Measurements from ENCODE around the gene MKNK2.

Gene MKNK2

GRCh38 chr19:2021453-2022140, 29.4 kb downstream of the MKNK2 start:
- DNase-seq = no peak

GRCh38 chr19:2018752-2019151, 32.3 kb downstream of the MKNK2 start:
- no peak for DNase-seq

DNA sequence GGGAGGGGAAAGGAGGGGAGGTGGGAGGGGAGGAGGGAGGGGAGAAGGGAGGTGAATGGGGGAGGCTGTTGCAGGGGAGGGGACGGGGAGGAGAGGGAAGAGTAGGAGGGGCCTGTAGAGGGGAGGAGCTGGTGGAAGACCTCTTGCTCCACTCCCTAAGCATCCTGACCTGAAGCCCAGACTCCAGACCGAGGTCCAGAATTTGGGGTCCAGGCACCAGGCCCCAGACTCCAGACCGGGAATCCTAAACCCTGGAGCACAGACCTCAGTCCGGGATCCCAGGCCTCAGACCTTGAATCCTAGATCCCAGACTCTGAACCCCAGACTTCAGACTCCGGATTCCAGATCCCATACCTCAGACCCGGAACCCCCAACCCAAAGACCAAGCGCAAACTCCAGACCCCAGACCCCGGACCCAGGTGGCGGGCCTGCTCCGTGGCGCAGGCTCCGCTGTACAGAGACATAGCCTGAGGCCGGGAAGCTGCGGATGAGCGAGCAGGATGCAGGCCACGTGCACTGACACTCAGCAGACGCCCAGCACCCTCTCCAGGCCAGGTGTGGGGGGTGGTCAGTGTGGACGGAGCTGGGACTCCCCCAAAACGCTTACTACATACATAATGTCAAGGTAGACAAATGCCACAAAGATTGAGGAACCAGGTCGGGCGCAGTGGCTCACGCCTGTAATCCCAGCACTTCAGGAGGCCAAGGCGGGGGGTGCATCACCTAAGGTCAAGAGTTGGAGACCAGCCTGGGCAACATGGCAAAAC, 34.8 kb downstream of the MKNK2 start:
- no peak for DNase-seq

DNA sequence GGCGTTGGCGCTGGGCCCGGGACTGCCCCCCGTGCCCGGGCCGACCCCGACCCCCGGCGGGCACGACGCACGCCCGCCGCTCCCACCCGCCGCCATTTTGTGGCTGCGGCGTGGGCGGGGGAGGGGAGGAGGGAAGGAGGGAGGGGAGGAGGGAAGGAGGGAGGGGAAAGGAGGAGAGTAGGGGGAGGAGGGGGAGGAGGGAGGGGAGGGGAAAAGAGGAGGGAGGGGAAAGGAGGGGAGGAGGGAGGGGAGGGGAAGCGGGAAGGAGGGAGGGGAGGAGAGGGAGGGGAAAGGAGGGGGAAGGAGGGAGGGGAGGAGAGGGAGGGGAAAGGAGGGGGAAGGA, 35.5 kb downstream of the MKNK2 start, which contains the start of gene BTBD2:
Gene BTBD2 (minus strand): TSS at position 107 of the 343 bp plus-strand sequence. CDS start 11 bp downstream, at position 96.
- DNase-seq = peak; percentile 73

GRCh38 chr19:2014731-2015607, 36.1 kb downstream of the MKNK2 start:
- peak; percentile 66 for DNase-seq

DNA sequence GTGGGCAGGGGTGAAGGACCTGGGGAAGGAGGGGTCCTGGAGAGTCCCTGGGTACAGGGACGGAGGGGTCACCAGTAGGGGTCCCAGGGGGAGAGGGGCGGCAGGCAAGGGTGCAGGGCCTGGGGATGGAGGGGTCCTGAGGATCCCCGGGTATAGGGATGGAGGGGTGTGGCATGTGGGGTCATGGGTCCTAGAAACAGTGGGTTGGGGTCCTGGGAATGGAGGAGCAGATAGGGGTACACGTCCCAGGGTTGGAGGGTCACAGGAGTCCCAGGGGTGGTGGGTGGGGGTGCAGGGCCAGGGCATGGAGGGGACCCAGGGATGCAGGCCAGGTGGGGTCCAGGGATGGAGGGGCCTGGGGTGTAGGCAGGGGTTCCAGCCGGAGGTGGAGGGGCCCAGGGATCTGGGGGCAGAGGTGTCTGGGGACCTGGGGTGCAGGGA, 36.9 kb downstream of the MKNK2 start:
- DNase-seq = no peak

DNA sequence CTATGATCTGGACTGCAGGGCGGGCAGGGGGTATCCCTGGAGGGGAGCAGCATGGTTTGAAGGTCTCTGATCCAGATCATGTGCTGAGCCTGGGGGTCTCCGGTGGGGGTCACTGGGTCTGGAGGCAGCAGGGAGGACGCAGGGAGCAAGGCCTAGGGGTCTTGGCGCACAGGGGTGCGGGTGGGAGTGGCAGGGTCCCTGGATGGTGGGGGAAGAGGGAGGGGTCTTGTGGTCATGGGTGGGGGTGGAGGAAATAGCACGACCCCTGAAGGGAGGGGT, 37.4 kb downstream of the MKNK2 start:
- DNase-seq = no peak

DNA sequence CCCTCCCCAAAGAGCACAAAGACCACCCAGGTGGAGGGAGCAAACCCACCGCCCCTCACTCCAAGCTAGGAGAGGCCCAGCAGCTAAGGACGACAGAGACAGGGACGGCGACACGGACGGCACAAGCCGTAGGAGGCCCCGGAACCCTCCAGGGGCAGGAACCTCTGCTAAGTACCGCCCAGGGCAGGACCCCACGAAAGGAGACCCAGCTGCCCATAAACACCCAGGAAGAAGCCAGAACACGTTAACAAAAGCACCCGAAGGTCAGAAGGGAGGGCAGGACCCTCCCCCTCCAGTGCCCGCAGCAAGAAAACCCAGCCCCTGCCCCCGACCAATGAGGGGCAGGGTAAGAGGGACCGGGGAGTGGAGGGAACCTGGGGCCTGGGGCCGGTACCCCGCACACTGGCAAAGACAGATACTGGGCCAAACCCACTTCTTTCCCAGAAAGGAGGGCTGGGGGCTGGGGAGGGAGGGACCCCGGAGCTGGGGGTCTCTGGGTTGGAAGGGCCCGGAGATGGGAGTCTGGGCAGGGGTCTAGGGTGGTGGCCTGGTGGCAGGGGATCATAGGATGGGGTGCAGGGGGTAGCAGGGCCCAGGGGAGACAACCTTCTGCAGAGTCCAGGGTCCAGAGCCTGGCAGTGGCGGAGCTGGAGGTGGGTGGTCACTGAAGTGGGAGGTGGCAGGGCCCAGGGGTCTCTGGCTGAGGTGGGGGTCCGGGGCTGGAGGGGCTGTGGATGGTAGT, 37.9 kb downstream of the MKNK2 start:
- DNase-seq = no peak

DNA sequence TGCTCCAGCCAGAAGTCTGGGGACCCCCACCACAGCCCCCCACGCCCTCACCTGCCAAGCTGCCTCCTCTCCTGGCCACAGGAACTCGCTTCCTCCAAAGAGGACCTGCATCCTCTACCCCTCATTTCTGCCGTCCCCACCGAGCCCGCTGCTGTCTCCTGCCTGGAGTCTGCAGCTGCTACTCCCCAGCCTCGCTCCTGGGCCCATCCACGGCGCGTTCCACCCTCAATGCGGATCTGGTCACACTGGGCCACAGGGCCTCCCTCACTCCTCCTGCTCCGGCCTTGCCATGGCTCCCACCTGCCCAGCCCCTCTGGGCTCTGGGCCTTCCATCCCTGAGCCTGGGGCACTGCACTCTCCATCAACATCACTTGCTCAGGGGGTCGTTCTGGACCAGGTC, 39.9 kb downstream of the MKNK2 start:
- no peak for DNase-seq

- no peak for DNase-seq
Measured at GRCh38 chr19:2010135-2010668, 40.8 kb downstream of the MKNK2 start.

GRCh38 chr19:2003874-2004273, 47.2 kb downstream of the MKNK2 start:
- no peak for DNase-seq

DNA sequence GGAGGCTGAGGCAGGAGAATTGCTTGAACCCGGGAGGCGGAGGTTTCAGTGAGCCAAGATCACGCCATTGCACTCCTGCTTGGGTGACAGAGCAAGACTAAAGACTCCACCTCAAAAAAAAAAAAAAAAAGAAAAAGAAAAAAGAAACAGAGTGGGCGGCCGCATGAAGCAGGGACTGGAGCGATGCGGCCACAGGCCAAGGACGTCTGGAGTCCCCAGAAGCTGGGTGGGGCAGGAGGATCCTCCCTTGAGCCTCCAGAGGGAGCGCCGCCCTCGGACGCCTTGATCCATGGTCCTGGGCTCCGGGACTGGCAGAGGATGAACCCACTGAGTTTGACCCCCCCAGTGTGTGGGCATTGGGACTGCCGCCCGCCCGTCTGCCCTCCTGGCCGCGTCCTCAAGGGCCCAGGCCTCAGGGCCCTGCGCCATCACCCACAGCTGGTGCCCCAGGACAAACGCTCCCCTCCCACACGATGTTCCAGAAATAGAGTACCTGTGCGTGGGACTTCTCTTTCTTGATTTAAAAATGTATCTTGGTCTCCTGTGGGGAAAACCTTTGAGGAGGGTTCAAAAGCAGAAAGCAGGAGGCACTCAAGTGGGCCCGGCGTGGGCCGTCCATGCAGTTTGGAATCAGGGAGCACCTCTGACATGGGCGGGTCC, 51.1 kb downstream of the MKNK2 start:
- DNase-seq = no peak

- DNase-seq = no peak
Measured at GRCh38 chr19:1998712-1999708, 52.0 kb downstream of the MKNK2 start.

- DNase-seq = no peak
Measured at GRCh38 chr19:1997353-1998233, 53.5 kb downstream of the MKNK2 start.

DNA sequence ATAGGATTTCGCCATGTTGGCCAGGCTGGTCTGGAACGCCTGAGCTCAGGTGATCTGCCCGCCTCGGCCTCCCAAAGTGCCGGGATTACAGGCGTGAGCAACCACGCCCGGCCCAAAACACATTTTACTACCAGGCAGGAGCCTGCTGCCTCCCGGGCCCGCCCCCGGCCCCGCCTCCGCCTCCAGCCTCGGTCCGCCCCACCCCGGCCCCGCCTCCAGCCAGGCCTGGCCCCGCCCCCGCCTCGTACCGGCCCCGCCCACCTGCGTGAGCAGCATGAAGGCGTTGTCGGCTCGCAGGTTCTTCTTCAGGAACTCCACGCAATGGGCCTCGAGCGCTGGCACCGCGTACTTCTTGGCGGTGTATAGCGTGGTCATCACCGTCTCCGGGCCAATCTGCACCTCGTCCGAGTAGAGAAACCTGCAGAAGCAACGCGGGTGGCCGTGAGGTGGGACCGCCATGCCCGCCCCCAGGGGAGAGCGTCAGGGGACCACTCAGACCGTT, 58.2 kb downstream of the MKNK2 start:
- no peak for DNase-seq

- DNase-seq = no peak
Measured at GRCh38 chr19:1991018-1991913, 59.8 kb downstream of the MKNK2 start.

DNA sequence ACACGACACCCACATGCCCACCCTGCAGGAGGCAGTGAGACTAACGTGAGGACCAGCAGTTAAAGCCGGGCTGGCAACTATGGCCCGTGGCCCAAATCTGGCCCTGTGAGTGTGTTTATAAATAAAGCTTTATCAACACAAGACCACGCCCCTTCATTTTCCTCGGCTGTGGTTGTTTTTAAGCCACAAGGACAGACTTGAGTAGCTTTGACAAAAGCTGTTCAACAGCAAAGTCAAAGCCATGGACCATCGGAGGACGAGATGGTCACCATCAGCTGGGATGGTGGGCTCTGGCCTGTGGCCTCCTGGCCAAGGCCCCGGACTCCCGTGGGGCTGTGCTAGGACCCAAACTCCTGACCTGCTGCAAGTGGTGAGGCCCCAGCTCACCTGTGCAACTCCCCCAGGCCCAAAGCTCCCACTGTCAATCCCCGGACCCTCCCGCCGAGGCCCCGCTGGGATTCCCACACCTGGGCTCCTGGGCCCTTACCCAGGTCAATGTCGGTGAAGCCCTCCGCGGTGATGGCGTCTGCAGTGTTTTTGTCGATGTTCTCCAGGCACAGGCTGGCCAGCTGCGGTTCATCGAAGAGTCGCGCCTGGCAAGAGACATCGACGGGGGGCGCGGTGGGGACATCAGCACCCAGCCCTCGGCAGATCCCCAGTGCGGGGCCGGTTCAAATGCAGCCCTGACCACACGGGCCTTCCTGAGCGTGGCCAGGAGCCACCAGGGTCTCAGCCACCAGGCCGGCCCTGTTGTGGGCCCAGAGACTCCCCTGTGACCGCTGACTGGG, 60.6 kb downstream of the MKNK2 start:
- DNase-seq = no peak

Data from activated CD8-positive, alpha-beta memory T cell treated with anti-CD3 and anti-CD28 coated beads, Interleukin-2, amount 50 U/mL, for 48 hours (primary cell).